Measurements from ENCODE around the gene AKR7A3.
"Not testable (repeated sequence)": the region's sequence is repeated elsewhere in the genome, so short reads cannot be mapped to it uniquely, and the experiment has no call there.

Gene AKR7A3

GRCh38 chr1:19287436-19288185 lies 959 bp downstream of the AKR7A3 start:
- no peak for DNase-seq

DNA sequence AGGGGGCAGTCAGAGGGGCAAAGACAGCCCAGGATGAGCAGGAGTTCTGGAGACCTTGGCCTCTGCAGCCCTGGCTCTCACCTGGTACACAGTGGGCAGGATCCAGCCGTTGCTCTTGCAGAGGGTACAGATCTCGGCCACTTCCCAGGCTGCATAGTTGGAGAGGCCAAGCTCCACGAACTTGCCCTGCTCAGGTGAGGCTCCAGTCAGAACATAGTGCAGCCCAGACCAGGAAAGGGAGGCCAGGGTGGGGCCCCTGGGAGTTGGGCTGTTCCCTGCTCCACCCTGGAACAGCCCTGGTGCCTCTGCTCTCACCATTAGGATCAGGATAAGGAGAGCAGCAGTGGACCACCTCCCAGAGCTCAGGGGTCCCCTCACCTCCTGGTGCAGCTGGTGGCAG lies 2.8 kb downstream of the AKR7A3 start:
- DNase-seq = not testable (repeated sequence)

DNA sequence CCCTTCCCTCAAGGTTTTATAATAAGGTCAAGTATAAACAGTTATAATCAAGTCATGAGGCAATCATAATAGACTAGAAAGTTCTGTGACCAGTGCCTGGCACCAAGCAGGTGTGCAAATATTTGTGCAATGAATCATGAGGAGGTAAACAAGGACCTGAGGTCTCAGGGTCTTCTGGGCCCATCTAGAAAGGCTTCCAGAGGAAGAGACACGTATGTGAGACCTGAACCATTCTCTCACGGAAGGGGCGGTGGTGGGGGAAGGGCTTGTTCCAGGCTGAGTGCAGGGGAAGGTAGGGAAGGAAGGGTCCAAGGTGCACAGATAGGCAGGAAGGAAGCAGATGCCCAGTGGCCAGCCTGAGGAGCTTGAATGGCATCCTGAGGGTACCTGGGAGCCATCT lies 3.2 kb downstream of the AKR7A3 start:
- DNase-seq = not testable (repeated sequence)

GRCh38 chr1:19284881-19285280 lies 3.7 kb downstream of the AKR7A3 start:
- DNase-seq = no peak

GRCh38 chr1:19283891-19284290 lies 4.7 kb downstream of the AKR7A3 start:
- DNase-seq = no peak

DNA sequence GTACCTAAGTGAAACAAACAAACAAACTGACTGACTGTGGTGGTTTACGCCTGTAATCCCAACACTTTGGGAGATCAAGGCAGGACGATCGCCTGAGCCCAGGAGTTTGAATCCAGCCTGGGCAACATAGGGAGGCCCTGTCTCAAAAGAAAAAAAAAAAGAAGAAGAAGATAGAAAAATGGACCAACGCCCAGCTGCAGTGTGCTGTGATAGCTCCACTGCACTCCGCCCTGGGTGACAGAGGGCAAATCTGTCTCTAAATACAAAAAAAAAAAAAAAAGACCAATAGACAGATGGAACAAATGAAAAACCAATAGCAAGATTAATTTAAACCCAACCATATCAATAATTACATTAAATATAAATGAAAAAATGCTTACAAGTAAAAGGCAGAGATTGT lies 13.9 kb downstream of the AKR7A3 start:
- no peak for DNase-seq

DNA sequence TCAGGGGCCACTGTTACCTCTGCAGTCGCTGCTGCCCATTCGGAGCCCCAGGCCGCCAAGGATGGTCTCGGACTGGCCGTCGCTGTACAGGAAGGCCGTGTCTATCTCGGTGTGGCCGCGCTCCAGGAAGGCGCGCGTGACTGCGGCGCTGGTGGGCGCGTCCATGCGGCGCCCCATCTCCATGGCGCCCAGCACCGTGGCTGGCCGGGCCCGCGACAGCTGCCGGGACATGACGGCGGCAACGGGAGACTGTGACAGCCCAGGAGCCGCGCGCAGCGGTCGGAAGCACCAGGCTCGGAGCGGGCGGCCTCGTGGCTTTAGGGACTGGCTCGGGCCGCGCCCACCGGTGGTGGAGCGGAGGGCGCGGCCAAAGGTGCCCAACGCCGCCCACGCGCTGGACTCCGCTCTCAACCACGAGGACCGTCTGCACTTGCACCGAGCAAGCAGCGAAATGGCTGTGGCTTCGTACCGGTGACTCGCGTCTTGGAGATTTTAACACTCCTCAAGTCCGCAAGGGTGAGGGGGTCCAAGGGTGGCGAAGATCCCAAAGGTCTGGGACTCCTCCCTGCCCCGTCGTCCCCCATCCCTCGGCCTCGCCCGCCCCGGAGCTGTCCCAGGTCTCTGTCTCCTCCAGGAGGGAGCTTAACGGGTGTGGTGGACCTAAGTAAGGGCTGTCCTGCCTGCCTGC lies 14.6 kb downstream of the AKR7A3 start:
- not testable (repeated sequence) for DNase-seq

DNA sequence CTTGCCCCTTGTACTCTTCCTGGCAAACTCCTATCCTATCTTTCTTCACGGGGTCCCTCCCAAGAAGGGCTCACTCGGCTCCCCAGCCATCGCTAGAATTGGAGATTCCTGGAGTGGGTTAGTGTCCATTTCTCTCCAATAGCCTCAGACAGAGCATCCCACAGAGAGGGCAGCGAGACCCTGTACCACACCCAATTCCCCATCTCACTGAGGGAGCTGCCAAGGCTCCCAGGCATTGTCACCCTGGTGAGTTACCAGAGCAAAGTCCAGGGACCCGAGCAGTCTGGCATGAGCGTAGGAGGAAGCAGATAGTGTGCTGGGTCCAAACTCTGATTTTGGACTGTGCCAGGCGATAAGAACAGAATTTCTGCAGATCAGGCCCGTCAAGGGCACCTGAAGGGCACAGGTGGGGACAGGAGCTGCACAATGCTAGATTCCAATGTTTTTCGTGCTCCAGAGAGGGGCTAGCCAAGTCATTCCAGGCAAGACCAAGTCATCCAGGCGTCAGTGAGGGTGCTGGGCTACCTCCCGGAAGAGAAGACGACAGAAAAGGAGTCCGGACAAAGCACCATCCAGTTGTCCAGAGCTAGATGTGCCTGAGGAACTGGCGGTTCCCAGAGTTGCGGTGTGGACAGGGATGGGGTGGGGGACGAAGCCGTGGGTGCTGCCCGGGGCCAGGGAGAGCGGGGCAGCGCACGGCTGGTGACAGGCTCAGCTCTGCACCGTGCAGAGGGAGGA lies 15.3 kb downstream of the AKR7A3 start:
- DNase-seq = no peak

GRCh38 chr1:19272064-19272463 lies 16.5 kb downstream of the AKR7A3 start:
- no peak for DNase-seq

DNA sequence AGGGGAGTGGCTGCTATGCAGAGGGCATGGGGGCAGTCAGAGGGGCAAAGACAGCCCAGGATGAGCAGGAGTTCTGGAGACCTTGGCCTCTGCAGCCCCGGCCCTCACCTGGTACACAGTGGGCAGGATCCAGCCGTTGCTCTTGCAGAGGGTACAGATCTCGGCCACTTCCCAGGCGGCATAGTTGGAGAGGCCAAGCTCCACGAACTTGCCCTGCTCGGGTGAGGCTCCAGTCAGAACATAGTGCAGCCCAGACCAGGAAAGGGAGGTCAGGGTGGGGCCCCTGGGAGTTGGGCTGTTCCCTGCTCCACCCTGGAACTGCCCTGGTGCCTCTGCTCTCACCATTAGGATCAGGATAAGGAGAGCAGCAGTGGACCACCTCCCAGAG lies 18.2 kb downstream of the AKR7A3 start:
- DNase-seq = not testable (repeated sequence)

DNA sequence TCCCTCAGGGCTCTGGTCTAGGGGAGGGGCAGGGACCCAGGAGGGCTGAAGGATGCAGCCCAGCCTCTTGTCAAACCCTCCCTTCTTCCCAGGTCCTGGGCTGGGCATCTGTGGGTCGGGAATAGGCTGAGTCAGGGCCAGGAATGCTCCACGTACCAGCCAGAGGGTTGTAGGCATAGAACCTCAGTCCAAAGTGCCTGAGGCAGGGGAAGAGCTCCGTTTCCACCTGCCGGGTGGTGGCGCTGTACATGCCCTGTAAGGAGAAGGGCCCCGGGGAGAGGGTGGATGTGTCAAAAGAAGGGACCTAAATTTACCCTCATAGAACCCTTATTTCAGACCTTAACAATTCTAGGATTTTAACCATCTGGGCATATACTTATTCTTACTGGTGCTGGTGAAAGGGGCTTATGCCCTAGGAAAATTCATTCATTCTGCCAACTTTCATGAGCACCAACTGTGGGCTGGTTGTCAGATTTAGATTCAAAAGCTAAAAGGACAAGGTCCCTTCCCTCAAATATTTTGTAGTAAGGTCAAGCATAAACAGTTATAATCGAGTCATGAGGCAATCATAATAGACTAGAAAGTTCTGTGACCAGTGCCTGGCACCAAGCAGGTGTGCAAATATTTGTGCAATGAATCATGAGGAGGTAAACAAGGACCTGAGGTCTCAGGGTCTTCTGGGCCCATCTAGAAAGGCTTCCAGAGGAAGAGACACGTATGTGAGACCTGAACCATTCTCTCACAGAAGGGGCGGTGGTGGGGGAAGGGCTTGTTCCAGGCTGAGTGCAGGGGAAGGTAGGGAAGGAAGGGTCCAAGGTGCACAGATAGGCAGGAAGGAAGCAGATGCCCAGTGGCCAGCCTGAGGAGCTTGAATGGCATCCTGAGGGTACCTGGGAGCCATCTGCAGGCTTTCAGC lies 18.9 kb downstream of the AKR7A3 start:
- DNase-seq = not testable (repeated sequence)

GRCh38 chr1:19268445-19268844 lies 20.1 kb downstream of the AKR7A3 start:
- no peak for DNase-seq

GRCh38 chr1:19262744-19263143 lies 25.8 kb downstream of the AKR7A3 start:
- no peak for DNase-seq

DNA sequence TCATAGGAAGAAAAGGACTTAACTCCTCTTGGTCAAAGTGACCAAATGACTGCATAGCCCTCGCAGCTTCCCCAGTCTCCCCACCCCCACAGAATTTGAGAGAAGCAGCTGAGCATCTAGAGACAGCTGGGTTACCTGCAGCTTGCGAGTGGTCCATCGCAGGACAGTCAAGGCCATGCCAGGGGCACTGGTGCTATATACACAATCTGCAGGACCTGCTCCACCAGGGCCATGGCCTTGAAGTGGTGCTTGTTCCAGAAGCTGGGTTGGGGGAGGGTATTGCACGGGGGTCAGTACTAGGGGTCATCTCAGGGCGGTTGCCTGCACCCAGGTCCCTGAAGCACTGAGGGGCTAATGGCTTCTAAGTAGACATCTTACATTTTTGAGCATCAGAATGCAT lies 26.5 kb downstream of the AKR7A3 start:
- no peak for DNase-seq

GRCh38 chr1:19260211-19261138 lies 28.1 kb downstream of the AKR7A3 start:
- DNase-seq = no peak

GRCh38 chr1:19258353-19258752 lies 30.2 kb downstream of the AKR7A3 start:
- DNase-seq = no peak

DNA sequence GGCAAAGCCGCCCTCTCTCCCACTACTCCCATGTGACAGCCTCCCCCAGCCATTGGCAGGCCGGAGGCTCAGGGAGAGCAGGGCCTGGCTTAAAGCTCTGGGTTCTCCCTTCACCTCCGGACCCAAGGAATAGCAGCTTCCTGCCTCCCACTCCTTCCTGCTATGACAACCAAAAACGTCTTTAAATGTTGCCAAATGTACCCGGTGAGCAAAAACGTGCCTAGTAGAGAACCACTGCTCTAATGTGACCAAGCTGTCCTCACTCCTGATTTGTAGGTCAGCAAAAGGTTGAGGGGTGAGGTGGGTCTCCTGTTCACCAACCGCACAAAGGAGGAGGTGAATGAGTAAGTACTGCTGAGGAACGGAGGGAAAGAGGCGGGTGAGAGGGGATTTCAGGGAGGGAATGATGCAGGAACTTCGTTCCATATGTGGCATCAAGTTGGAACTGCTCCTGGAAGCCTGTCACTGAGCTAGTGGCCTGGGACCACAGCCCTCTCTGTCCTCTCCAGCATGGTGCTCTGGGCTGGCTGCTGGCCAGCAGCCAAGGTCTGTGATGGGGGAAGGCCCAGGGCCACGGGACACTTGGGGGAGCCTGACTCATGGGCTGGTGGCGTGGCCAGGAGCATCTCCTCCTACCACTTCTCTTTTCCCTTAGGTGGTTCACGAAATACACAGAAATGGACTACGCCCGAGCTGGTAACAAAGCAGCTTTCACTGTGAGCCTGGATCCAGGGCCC lies 31.2 kb downstream of the AKR7A3 start:
- peak in 1 of 2 donors; percentile 34 for DNase-seq

GRCh38 chr1:19256301-19256700 lies 32.3 kb downstream of the AKR7A3 start:
- not testable (repeated sequence) for DNase-seq

DNA sequence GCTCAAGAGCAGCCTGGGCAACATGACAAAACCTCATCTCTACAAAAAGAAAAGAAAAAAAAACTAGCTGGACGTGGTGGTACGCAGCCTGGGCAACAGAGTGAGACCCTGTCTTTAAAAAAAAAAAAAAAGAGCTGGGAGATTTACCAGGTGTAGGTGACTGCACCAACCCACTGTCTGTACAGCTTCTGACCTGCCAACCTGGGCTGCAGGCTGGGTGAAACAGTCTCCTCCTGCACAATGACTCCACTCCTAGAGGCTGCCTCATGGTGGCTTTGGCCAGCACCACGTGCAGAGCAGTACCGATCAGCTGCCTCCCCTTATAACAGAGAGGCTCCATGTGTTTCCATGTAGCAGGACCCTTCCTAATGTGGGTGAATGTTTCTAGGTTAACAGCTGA lies 33.3 kb downstream of the AKR7A3 start:
- DNase-seq = no peak

DNA sequence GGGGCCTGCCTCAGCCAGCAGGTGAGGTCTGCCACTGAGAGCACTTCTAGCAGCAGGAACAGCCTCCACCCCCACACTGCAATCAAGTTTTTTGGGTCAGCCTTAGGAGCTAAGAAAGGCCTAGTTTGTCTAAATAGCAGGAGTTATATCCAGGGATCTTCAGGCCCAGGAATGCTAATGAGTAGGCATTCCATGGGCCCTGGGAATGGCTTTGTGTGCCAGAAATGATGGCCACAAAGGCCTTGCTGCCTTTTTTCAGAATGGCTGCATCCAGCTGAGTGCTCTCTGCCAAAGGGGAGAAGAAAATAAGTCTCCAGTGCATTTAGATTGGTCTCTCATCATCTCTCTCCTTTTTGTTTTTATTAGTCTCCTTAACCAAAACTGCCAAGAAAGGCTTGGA lies 34.2 kb downstream of the AKR7A3 start:
- no peak for DNase-seq

Measured in stimulated activated CD4-positive, alpha-beta T cell treated with anti-CD3 and anti-CD28 coated beads, Interleukin-2, amount 100 ng/mL, for 48 hours (primary cell).